Mononuclear cell (primary cell): ENCODE results near the gene KIF17. TPM values are rescaled to one million over a fixed set of nuclear protein-coding genes. Genes with fewer than 3 reads are reported as not detected.

Source experiments
- H3K27me3 ChIP-seq: 2 replicates; pipeline ENCODE4 v1.6.0; 2011; ENCODE audit warnings: low read length, control low read depth; ENCODE audit not compliant: insufficient read depth
- H3K4me1 ChIP-seq: 2 replicates; pipeline ENCODE4 v1.5.1; 2011; ENCODE audit warnings: mild to moderate bottlenecking, low read length, control low read depth; ENCODE audit not compliant: insufficient read depth
- H3K4me3 ChIP-seq: 2 replicates; pipeline ENCODE4 v1.5.1; 2011; ENCODE audit warnings: mild to moderate bottlenecking, low read length, moderate library complexity
- H3K9me3 ChIP-seq: 2 replicates; pipeline ENCODE4 v1.5.1; 2011; ENCODE audit warnings: low read depth, mild to moderate bottlenecking, control low read depth, low read length
- total RNA-seq: library from RNA; depleted of rRNA; stranded (reverse); fragments of >200 nt; gene quantifications from one replicate; pipeline ENCODE4 v1.2.3, GENCODE V29; 2012

The KIF17 gene
- total RNA-seq, 1 donor: under 0.01 TPM

- no peaks in the 10 kb centered on the region for H3K9me3 ChIP-seq
- H3K4me1 ChIP-seq: no peaks in the 10 kb centered on the region
- H3K27me3 ChIP-seq: no peaks in the 10 kb centered on the region
- no peak overlapping the region for H3K4me3 ChIP-seq
Observed at GRCh38 chr1:20670936-20671335, 46.9 kb downstream of the KIF17 start.

DNA sequence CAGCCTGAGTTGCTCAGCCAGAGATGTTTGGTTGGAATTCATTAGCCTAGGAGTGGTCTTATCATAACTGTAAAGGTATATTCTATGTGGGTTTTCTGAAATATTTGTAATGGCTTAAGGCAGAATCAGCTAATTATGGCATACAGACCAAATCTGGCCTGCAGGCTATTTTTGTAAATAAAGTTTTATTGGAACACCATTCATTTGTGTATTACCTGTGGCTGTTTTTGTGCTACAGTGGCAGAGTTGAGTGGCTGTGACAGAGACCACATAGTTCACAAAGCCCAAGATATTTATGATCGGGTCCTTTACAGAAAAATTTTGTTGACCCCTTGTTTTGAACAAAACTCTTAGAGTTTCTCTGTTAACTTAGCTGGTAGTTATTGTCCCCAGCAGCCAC lies 49.2 kb downstream of the KIF17 start:
- Histone ChIP-seq H3K4me3 (no peak overlapping the region), H3K4me1 (no peaks in the 10 kb centered on the region), H3K27me3 (no peaks in the 10 kb centered on the region), H3K9me3 (no peaks in the 10 kb centered on the region)

GRCh38 chr1:20666804-20667203 lies 51.0 kb downstream of the KIF17 start:
- Histone ChIP-seq H3K27me3 (no peaks in the 10 kb centered on the region), H3K9me3 (no peaks in the 10 kb centered on the region)

DNA sequence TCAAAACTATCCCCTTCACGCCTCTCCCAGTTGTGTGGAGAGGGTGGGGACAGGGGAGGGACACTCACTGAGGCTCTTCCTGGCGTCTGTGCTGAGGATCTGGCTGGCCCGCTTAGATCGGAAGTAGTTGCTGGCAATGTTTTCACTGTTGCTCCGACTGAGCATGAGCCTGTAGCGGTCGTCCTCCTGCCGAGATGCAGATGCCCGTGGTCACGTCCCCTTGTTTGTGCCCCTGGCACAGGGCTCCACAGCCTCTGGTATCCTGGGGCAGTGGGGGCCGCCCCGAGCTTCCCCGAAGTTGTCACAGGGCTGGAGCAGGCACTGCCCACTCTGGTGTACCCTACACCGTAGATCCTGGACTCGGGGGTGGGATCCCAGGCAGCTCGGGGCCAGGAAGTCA lies 51.7 kb downstream of the KIF17 start:
- no peak overlapping the region for H3K4me3 ChIP-seq
- H3K27me3 ChIP-seq: no peaks in the 10 kb centered on the region
- H3K9me3 ChIP-seq: no peaks in the 10 kb centered on the region
- peaks cover 9% of the 10 kb centered on the region for H3K4me1 ChIP-seq

More at GRCh38 chr1:20666804-20667203, 51.0 kb downstream of the KIF17 start:
- Histone ChIP-seq H3K4me3 (no peak overlapping the region), H3K4me1 (peaks cover 6% of the 10 kb centered on the region)

DNA sequence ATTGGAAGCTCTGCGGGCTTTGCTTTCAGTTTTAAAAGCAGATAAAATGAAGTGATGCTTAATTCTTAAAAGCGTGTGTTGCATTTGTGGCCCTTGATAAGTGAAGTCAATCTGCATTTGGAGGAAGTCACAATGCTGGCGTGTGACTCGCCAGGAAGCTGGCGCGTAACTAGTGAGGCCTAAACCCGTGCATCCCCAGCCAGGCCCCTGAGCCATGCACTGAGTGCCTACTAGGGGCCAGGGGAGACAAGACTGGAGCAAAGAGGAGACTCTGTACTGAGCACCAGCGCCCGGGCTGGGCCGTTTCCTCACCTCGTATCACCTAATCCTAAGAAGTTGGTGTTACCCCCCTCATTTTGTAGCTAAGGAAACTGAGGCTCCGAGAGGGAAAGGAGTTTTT lies 52.1 kb downstream of the KIF17 start:
- H3K27me3 ChIP-seq: no peaks in the 10 kb centered on the region
- H3K4me1 ChIP-seq: peaks cover 9% of the 10 kb centered on the region
- no peaks in the 10 kb centered on the region for H3K9me3 ChIP-seq
- H3K4me3 ChIP-seq: no peak overlapping the region

GRCh38 chr1:20663969-20664715 lies 53.7 kb downstream of the KIF17 start:
- H3K27me3 ChIP-seq: no peaks in the 10 kb centered on the region
- H3K9me3 ChIP-seq: no peaks in the 10 kb centered on the region
- peaks cover 25% of the 10 kb centered on the region for H3K4me1 ChIP-seq

GRCh38 chr1:20663365-20663764 lies 54.4 kb downstream of the KIF17 start:
- Histone ChIP-seq H3K4me3 (no peak overlapping the region), H3K9me3 (no peaks in the 10 kb centered on the region), H3K27me3 (no peaks in the 10 kb centered on the region), H3K4me1 (peaks cover 26% of the 10 kb centered on the region)

More at GRCh38 chr1:20663969-20664715, 53.7 kb downstream of the KIF17 start:
- no peak overlapping the region for H3K4me3 ChIP-seq

GRCh38 chr1:20662110-20662475 lies 55.7 kb downstream of the KIF17 start:
- peak overlapping the region; percentile 72 for H3K4me3 ChIP-seq
- H3K4me1 ChIP-seq: peaks cover 26% of the 10 kb centered on the region
- H3K9me3 ChIP-seq: no peaks in the 10 kb centered on the region
- no peaks in the 10 kb centered on the region for H3K27me3 ChIP-seq

GRCh38 chr1:20661207-20662109 lies 56.3 kb downstream of the KIF17 start, which contains the start of gene DDOST:
TSS of gene DDOST (minus strand) at chr1:20661369. CDS start at chr1:20661350, 19 bp downstream.
- peak within 1 kb of the TSS; percentile 72 for H3K4me3 ChIP-seq
- H3K4me1 ChIP-seq: peaks cover 26% of the 10 kb centered on the region
- no peaks in the 10 kb centered on the region for H3K27me3 ChIP-seq
- no peaks in the 10 kb centered on the region for H3K9me3 ChIP-seq

- peaks cover 26% of the 10 kb centered on the region for H3K4me1 ChIP-seq
- H3K9me3 ChIP-seq: no peaks in the 10 kb centered on the region
- peak overlapping the region; percentile 72 for H3K4me3 ChIP-seq
- no peaks in the 10 kb centered on the region for H3K27me3 ChIP-seq
Observed at GRCh38 chr1:20660847-20661206, 57.0 kb downstream of the KIF17 start.

- Histone ChIP-seq H3K27me3 (no peaks in the 10 kb centered on the region), H3K4me1 (peaks cover 26% of the 10 kb centered on the region), H3K9me3 (no peaks in the 10 kb centered on the region), H3K4me3 (peak overlapping the region; percentile 72)
Observed at GRCh38 chr1:20660363-20660762, 57.4 kb downstream of the KIF17 start.

- Histone ChIP-seq H3K4me1 (peaks cover 26% of the 10 kb centered on the region), H3K4me3 (no peak overlapping the region), H3K27me3 (no peaks in the 10 kb centered on the region), H3K9me3 (no peaks in the 10 kb centered on the region)
Observed at GRCh38 chr1:20658166-20658915, 59.5 kb downstream of the KIF17 start.

DNA sequence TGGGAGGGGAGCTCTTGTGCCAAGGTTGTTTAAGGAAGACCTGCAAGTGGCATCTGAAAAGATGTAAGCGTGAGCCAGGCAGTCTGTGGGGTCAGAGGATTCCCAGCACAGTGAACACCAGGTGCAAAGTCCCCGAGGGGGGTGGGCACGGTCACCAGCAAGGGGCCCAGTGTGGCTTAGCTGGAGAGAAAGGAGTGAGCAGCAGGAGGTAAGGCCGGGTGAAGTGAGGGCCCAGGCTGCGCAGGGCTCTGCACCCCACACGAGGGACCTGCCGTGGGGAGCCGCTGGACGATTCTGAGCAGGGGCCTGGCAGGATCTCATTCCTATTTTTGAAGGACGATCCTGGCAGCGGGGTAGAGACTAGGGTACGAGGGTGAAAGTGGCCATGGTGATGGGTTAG lies 60.8 kb downstream of the KIF17 start:
- H3K27me3 ChIP-seq: no peaks in the 10 kb centered on the region
- no peaks in the 10 kb centered on the region for H3K9me3 ChIP-seq
- peaks cover 22% of the 10 kb centered on the region for H3K4me1 ChIP-seq
- no peak overlapping the region for H3K4me3 ChIP-seq

DNA sequence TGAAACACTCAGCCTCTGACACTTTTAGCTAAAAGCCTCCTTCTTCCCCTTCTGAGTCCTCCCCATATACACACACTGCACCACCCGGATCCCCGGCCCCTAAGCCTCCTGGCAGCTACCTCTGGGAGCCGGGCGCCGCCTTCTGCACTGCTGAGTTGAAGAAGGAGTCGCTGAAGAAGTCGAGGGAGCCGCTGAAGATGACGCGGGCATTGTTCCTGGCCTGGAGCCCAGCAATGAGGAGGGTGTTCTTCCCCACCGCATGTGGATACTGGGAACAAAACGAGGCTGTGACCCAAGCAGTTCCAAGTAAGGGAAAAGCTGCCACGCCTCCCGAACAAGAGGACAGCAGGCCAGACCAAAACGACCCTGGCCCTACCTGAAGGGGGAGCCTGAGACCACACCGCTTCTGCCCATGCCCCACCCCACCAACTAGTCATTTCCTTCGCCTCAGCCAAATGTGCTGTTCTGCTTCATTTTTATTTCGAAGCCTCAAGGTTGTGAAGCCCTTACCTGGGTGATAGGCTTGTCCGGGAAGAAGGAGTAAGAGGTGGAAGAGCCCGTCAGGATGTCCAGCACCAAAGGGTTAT lies 63.6 kb downstream of the KIF17 start:
- Histone ChIP-seq H3K4me1 (peaks cover 2% of the 10 kb centered on the region), H3K9me3 (no peaks in the 10 kb centered on the region), H3K27me3 (no peaks in the 10 kb centered on the region), H3K4me3 (no peak overlapping the region)
